Islet precursor cell (in vitro differentiated cells): ENCODE data around the gene ENGASE.

Source experiments
- DNase-seq: peaks from one replicate; pipeline ENCODE4 v3.0.0-alpha.2; 2018

Gene ENGASE, protein sequence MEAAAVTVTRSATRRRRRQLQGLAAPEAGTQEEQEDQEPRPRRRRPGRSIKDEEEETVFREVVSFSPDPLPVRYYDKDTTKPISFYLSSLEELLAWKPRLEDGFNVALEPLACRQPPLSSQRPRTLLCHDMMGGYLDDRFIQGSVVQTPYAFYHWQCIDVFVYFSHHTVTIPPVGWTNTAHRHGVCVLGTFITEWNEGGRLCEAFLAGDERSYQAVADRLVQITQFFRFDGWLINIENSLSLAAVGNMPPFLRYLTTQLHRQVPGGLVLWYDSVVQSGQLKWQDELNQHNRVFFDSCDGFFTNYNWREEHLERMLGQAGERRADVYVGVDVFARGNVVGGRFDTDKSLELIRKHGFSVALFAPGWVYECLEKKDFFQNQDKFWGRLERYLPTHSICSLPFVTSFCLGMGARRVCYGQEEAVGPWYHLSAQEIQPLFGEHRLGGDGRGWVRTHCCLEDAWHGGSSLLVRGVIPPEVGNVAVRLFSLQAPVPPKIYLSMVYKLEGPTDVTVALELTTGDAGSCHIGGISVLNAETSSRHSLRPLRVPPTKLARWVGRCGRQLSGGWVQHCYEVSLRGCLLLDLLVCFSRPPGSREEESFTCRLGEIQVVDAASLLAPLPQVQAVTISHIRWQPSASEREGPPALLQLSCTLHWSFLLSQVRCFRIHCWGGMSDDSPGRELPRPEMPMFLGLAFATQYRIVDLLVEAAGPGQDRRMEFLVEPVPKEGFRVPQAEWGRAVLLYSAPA

DNA sequence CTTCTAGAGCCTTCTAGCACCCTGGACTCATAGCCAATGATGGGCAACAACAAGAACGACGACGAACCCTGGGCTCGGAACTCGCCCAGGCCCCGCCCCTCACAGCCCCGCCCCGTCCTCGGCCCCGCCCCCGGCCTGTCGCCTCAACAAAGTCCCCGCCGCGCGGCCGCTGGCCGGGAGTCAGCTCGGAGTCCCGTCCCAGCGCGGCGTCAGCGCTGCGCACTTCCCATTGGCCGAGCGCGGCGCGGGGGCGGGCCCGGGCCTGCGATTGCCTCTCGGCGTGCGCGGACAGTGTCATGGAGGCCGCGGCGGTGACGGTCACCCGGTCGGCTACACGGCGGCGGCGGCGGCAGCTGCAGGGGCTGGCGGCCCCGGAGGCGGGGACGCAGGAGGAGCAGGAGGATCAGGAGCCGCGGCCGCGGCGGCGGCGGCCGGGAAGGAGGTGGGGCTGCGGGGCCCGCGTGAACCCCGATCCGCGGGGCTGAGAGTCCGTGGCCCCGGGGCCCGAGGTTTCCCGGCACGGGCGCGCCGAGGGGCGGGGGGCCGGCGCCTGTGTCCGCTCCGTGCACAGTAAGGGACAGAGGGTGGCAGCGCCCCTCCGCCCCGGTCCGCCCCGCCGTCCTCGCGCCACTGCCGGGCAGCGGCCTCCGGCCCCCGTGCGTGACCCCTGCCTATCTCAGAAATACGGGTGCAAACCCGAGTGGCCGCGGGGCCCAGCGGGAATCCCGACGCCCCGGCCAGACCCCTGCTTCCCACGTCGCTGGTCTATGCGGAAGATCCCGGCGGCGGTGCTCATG lies at the start of gene ENGASE:
ENGASE (plus strand) TSS at position 176 of the 797 bp plus-strand sequence; CDS start at position 297, 121 bp downstream.
- DNase-seq = peak; percentile 99

DNA sequence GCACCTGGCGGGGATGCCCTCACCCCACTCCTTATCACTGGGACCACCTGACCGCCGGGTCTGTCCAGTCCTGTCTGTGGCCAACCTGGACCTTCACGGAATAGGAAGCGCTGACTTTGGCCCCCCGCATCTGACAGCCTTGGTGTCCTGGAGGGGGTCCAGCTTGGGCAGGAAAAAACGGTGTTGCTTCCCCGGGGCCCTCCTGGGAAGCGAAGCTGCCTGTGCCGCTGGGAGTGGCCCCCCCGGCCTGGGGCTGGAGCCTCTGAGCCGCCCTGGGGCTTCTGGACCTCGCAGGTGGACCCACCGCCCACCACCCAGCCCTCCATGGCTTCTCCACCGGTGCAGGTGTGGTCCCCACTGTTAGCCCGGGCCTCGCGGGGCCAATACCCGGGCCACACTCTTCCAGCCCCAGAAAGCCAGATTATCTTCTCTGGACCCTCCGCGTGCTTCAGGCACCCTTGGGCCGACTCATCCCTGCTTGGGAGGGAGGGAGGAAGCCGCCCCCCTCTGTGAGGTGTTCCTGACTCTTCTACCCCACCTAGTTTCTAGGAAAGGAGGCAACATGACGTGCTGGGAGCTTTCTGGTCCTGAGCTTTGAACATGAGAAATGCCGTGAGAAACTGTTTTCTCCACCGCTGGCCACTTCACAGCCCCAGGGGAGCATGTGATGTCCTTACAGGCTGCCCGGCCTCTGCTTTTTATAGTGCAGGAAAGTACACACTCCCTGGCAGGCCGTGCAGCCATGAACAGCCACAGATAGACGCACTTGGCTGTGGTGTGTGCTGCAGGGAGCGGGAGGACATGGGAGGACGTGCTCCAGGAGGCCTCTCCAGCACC lies 49.5 kb upstream of the ENGASE start:
- DNase-seq = peak; percentile 64

DNA sequence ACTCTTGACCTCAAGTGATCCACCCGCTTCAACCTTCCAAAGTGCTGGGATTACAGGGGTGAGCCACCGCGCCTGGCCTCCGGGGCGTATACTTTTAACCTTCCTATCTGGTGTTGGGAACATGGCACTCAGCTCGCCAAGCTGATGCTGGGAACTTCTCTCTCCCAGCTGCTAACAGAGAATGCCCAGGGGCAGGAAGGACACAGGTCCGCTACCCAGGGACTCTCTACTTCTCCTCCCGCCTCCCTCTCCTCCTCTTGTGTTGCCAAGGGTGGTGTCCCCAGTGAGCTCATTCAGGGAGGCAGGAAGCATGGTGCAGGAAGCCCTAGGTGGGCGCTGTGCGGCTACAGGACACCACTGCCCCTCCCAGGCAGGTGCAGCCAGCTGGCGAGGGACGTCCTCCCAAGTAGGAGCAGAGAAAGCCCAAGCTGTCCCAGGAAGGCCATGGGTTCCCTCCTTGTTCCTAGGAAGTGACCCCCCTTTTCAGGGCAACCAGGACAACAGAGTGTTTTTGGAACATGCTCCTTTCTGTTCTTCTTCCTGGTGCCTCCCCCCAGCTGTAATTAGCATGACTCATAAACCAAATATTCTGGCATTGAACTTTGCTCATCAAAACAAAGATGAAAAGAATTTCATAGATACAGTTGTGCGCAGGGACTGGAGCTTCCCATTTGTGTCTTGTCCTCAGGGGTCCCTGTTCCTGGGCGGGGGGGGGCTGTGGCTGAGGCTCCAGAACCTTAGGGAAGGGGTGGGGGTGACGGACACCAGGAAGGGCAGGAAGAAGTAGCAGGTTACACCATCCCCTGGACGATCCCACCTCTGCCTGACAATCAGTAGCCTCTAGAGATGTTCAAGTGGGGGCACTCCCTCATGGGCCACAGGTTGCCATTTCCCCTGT lies 48.0 kb upstream of the ENGASE start:
- DNase-seq = peak; percentile 71

DNA sequence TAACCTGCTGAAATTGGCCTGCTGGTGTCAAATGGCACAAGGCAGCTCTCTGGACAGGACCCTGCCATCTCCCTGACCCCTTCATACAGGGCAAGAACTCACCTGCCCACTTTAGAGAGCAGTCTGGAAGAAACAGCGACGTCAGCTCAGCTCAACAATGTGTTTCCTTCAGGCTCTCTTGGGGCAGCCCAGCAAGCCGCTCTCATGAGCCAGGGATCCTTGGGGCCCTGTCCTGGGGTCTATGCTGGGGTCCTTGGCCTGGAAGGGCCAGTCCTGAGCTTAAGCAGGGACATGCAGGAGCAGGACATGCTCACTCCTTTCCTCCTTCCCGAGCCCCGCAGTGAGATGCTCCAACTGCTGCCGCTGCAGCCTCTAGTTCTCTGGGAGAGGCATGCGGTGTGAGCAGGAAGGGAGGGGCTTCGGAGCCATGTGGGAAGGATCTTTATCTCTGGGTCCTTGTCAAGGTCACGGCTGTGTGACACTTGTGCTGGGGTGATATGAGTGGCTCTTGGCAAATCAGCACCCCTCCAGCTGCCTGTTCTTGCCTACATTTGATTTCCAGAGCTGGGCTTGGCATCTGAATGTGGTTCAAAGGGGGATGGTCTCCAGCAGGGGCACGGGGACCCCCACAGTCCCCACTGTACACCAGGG lies 47.2 kb upstream of the ENGASE start:
- DNase-seq = peak; percentile 70

DNA sequence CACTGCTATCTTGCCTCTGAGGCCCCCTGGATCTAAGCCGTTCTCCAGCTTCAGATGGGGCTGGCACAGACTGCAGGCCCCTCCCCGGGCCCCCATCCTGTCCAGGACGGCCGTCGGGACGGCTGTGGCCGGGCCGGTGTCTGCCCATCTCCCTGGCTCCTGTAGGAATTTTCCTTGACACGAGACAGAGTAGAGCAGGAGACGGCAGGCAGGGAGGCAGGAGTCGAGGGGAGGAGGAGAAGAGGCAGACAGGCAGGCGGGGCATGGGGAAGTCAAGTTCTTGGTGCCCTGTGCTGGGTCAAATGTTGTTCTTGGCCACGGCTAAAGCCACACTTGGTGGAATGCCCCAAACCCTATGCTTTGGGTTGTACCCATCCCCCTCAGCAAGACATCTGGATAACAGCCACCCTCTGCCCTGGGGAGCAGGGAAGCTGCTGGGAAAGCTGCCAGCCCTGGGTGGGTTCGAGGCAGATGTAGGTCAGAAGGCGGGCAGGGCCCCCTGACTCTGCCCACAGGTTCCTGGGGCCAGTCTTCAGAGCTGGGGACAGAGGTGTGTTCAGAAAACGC lies 46.6 kb upstream of the ENGASE start:
- DNase-seq = peak; percentile 56

DNA sequence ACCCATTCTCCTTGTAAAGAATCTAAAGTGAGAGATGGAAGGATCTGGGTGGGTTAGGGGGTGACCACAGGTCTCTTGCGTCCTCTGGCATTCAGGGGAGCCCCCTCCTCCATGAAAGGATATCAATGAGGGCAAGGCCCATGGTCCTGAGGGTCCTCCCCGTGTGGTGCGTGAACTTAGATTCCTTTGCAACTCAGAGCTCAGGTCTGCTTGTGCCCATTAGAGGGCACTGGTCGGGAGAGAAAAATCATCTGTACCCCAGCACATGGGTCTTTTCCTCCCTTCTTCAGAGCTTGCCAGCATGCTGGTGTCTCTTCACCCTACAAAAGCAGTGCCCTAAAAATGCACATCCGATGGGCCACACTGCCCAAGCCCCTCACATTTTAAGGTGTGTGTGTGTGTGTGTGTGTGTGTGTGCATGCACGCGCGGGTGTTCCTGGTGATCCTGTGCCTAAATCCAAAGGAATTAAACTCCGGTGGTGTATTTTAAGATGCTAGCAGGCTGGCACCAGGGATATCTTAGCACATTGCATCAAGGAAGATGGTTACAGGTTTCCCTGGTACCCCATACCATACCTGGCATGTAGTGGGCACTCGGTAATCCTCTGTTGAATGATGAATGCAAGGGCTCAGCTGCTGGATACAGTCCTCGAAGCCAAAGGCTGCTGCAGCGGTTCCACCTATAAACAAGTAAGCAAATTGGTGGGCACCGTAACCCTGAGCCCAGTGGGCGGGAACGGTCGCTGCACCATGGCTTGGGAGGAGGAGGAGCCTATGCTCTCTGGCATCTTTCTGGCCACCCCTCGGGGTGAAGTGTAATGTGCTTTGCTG lies 45.9 kb upstream of the ENGASE start:
- DNase-seq = peak; percentile 52

DNA sequence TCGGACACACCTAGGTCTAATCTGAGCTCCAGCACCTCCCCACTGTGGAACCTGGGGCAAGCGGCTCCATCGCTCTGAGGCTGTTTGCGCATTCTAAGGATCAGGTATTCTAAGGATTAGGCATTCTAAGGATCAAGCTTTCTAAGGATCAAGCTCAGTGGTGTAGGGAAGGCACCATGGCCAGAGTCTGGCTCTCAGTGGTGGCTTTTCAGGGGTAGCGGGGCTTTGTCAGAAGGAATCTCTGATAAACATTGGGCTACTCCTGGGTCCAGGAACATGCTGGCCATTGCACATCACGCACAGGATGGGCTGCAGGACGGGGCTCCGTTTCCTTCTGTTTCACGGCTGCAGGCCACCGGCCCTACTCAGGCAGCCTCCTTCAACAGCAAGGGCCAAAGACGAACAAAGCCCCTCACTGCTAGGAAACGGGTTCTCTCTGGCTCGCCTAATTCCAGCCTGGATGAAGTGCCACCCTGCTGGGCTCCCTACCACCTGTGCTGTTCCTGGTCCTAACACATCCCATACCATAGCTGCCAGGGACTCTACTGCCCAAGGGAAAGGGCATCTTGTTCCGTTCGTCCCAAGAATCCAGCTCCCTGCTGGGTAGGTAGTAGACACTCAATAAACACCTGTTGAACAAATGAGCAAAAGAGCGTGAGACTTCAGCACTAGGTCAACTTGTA lies 45.2 kb upstream of the ENGASE start:
- peak; percentile 43 for DNase-seq

DNA sequence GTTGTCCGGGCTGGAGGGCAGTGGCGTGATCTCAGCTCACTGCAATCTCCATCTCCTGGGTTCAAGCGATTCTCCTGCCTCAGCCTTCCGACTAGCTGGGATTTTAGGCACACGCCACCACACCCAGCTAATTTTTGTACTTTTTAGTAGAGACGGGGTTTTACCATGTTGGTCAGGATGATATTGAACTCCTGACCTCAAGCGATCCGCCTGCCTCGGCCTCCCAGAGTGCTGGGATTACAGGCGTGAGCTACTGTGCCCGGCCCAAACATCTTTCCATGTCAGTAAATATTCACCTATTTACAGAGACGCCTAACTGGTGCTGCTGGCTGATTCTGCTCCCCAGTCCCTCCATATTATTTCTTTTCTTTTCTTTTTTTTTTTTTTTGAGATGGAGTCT lies 44.0 kb upstream of the ENGASE start:
- peak; percentile 11 for DNase-seq

DNA sequence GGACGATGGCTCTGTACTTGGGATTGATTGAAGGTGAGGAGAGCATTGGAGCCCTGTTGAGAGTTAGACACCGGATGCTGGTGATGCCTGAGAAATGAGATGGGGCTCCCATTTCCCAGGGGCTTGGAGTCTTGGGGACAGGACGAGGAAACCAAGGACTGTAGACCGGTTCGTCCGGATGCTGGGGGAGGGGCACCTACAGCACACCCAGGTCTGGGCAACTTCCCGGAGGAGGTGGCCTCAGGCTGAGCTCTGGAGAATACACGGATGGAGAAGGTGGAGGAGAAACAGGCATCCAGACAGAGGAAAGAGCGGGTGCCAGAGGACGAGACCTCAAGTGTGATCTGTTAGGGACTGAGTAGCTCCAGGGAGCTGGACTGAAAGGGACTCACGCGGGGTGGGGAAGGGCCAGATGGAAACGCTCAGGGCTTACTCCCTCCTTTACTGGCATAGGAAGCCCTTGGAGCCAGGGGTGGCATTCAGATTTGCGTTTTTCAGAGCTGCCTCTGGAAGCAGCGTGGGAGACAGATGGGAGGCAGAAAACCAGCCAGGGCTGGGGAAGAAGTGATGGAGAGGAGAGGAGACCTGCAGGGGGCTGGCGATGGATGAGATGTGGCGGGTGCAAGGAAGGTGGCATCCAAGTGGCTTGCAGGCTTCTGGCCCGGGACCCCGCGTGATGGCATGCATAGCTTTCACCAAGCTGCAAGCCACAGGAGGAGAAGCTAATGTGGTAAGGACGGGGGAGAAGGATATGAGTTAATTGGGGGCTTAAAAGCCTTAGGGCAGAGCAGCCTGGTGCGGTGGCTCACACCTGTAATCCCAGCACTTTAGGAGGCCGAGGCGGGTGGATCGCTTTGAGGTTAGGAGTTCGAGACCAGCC lies 42.4 kb upstream of the ENGASE start:
- peak; percentile 56 for DNase-seq

DNA sequence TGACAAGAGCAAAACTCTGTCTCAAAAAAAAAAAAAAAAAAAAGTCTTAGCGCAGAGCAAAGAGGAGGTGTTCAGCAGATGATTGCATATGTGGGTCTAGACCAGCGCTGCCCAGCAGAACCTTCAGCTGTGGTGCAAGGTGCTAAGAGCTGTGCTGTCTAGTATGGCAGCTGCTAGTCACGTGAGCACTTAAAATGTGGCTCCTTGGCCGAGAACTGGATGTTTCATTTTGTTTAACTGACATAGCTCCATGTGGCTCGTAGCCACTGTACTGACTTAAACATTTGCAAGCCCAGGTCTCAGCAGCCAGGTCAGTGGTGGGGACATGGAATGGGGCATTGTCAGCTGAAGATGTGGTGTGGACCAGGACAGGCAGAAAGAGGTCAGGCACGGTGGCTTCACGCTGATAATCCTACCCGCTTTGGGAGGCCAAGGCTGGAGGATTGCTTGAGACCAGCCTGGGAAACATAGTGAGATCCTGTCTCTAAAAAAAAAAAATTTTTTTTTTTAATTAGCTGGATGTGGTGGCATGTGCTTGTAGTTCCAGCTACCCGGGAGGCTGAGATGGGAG lies 41.5 kb upstream of the ENGASE start:
- DNase-seq = peak; percentile 39

DNA sequence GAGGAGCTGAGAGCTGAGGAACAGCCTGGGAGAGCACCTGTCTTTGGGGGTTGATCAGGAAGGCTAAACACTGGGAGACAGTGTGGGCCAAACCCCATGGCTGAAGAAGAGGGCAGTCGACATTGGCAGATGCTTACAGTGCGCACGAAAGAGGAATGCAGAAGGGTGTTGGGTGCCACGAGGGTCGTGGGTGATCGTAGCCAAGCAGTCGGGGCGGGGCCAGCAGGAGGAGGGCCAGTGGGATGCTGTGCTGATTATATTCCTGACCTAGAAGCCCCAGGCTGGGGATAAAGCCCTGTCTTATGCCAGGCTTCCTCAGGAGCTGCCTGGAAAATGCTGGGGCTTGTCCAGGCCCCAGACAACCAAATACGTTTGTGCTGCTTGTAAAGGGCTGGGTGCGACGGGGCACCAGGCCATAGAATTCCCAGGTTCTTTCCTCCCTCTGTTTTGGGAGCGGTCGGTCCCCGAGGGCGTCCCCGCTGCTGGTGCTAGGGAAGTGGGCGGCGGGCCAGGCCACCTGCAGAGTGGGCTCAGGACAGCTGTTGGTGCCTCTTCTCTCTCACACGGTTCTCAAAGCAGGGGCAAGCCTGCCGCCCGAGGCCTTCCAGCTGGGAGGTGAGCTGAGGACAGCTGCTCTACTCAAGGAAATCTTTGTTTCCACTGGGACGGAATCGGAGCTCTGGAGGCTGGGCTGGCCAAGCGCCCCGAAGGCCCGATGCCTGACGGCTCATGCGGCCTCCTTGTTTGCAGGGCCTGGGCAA lies 40.7 kb upstream of the ENGASE start:
- peak; percentile 66 for DNase-seq

DNA sequence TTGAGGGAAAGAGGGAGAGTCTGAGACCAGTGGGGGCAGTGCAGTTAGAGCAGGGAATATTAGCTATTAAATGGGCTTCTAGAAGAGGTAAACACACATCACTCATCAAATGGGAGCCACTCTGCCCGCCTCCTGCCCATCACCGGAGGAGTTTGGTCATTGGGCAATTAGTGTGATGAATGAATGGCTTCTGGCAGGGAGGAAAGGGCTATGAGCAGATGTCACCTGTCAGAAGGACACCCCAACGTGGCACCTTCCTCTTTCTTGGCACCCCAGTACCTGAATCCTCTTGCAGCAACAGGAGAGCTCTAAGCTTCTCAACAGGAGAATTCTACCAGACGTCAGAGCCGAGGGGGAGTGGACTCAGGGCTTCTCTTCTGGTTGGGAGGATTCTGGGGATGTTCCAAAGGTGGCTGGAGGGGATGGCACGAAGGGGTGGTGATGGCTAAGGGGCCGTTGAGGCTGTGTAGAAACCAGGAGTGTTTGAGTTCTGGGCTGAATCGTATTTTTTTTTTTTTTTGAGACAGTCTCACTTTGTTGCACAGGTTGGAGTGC lies 39.6 kb upstream of the ENGASE start:
- peak; percentile 44 for DNase-seq

DNA sequence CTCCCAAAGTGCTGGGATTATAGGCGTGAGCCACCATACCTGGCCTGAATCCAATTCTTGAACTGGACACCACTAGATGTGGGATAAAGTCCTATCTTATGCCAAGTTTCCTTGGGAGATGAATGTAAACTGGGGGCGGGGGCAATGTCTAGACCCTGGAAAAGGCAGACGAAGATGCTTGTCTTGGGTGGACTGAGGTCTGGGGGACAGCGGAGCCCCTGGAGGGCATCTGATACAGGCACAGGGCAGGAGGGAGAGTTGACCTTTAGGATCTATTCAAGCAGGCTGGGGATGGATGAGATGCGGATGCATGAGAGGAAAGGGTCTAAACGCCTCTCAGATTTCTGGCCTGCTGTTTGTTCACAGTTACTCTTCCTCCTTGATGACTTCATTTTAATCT lies 38.9 kb upstream of the ENGASE start:
- DNase-seq = peak; percentile 32

DNA sequence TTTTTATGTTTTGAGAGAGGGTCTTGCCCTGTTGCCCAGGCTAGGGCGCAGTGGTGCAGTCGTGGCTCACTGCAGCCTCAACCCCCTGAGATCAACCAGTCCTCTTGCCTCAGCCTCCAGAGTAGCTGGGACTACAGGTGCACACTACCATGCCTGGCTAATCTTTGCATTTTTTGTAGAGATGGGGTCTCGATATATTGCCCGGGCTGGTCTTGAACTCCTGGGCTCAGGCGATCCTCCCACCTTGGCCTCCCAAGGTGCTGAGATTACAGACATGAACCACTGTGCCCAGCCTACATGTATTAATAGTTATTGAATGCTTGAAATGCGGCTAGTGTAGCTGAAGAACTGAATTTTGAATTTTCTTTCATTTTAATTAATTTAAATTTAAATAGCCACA lies 38.4 kb upstream of the ENGASE start:
- peak; percentile 27 for DNase-seq

DNA sequence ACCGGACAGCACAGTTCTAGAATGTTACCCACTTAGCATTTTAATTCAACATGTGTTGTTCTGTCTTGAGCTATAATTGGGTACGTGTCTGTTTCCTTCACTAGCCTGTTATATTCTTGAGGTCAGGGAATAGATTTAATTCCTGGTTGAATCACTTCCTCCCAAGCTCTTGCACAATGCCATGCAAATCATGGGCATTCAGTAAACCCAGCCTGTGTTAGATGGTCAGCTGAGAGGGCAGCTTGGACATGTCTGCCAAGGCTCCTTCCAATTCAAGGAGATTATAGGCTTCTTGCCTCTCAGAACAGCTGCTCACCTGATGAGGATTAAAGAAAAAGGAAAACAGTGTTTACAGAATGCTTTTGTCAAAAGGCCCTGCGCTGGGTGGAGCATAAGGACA lies 38.0 kb upstream of the ENGASE start:
- DNase-seq = peak; percentile 24

DNA sequence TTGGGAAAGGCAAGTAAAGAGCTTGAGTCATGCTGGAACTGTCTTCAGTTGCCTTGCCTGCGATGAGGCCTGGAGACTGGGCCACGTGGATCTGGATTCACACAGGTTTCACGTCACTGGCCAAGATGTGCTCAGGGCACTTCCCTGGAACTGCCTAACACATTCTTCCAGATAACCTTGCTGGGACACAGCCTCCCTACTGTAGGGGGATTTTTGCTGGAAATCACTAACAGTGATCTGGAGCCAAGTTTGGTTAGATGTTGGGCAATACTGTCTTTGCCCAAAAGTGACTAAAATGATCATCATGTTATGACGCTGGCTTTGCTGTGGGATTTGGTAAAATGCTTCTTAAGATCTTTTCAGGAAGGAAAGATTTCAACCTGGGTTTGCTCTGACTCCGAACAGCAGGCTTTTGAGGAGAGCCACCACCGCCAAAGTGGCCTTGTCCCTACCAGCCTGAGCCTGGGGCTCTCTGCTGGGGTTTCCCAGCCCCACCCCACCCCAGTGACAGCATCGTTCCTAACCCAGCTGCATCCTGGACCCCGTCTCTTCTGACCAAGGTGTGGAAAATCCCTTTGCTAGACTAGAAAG lies 36.0 kb upstream of the ENGASE start:
- peak; percentile 52 for DNase-seq
